ENCODE data around the gene SORT1.
"Not testable (repeated sequence)": the region's sequence is repeated elsewhere in the genome, so short reads cannot be mapped to it uniquely, and the experiment has no call there.

SORT1 gene

GRCh38 chr1:109397581-109398342, at the start of gene SORT1:
Gene SORT1, minus strand, starts transcription at chr1:109397918. Its CDS starts 26 bp downstream, at chr1:109397892.
- peak; percentile 1 to 39 for DNase-seq (ENCODE audit: low read depth in 1 of 2, low spot score in 1 of 2)

- not testable (repeated sequence) for DNase-seq (ENCODE audit: low read depth in 1 of 2, low spot score in 1 of 2)
These were observed 48.4 kb upstream of the SORT1 start for GRCh38 chr1:109445949-109446695.

GRCh38 chr1:109444346-109444745, 46.6 kb upstream of the SORT1 start:
- DNase-seq (ENCODE audit: low read depth in 1 of 2, low spot score in 1 of 2): no peak

GRCh38 chr1:109443476-109443875, 45.8 kb upstream of the SORT1 start:
- no peak for DNase-seq (ENCODE audit: low read depth in 1 of 2, low spot score in 1 of 2)

GRCh38 chr1:109441069-109441468, 43.4 kb upstream of the SORT1 start:
- DNase-seq (ENCODE audit: low read depth in 1 of 2, low spot score in 1 of 2): no peak

- no peak for DNase-seq (ENCODE audit: low read depth in 1 of 2, low spot score in 1 of 2)
These were observed 41.1 kb upstream of the SORT1 start for GRCh38 chr1:109438798-109439297.

GRCh38 chr1:109434484-109434883, 36.8 kb upstream of the SORT1 start:
- DNase-seq (ENCODE audit: low read depth in 1 of 2, low spot score in 1 of 2): no peak

GRCh38 chr1:109433322-109433721, 35.6 kb upstream of the SORT1 start:
- DNase-seq (ENCODE audit: low read depth in 1 of 2, low spot score in 1 of 2): no peak

- DNase-seq (ENCODE audit: low read depth in 1 of 2, low spot score in 1 of 2): no peak
These were observed 34.6 kb upstream of the SORT1 start for GRCh38 chr1:109432336-109432735.

GRCh38 chr1:109427171-109427467, 29.4 kb upstream of the SORT1 start:
- DNase-seq (ENCODE audit: low read depth in 1 of 2, low spot score in 1 of 2): no peak

- DNase-seq (ENCODE audit: low read depth in 1 of 2, low spot score in 1 of 2): peak; percentile 84 to 85
These were observed 28.8 kb upstream of the SORT1 start, which contains the start of gene PSMA5 for GRCh38 chr1:109426281-109427170. Gene PSMA5, minus strand, starts transcription at chr1:109426448. Its CDS starts 118 bp downstream, at chr1:109426330.

- DNase-seq (ENCODE audit: low read depth in 1 of 2, low spot score in 1 of 2): no peak
These were observed 27.9 kb upstream of the SORT1 start for GRCh38 chr1:109425391-109426280.

GRCh38 chr1:109423498-109423897, 25.8 kb upstream of the SORT1 start:
- no peak for DNase-seq (ENCODE audit: low read depth in 1 of 2, low spot score in 1 of 2)

- DNase-seq (ENCODE audit: low read depth in 1 of 2, low spot score in 1 of 2): no peak
These were observed 14.8 kb upstream of the SORT1 start for GRCh38 chr1:109412551-109412950.

GRCh38 chr1:109404838-109405237, 7.1 kb upstream of the SORT1 start:
- DNase-seq (ENCODE audit: low read depth in 1 of 2, low spot score in 1 of 2): no peak

- DNase-seq (ENCODE audit: low read depth in 1 of 2, low spot score in 1 of 2): no peak
These were observed 4.3 kb upstream of the SORT1 start for GRCh38 chr1:109402025-109402424.

GRCh38 chr1:109400035-109400655, 2.4 kb upstream of the SORT1 start:
- no peak for DNase-seq (ENCODE audit: low read depth in 1 of 2, low spot score in 1 of 2)

- DNase-seq (ENCODE audit: low read depth in 1 of 2, low spot score in 1 of 2): no peak
These were observed 1.7 kb upstream of the SORT1 start for GRCh38 chr1:109399326-109399957.
